SK-N-SH (cell line): Measurements from ENCODE around the gene SLC25A38. TPM values are rescaled to one million over a fixed set of nuclear protein-coding genes. Genes with fewer than 3 reads are reported as not detected.

ENCODE experiments used
- CTCF ChIA-PET: fragments of 300-600, 350-600 bp; formaldehyde crosslinking; extraction: SDS; loops from one replicate; lab custom pipeline; 2021; lab: Yijun Ruan, JAX
- POLR2A ChIA-PET: fragments of 350-600 bp; sonication (Branson Sonifier 250); formaldehyde crosslinking; extraction: SDS; loops from one replicate; lab custom pipeline; 2020; ENCODE audit warnings: antibody characterized with exemption, inconsistent platforms; lab: Yijun Ruan, JAX
- DNase-seq: peaks from one replicate; pipeline ENCODE4 v3.0.0; 2012
- H2AFZ ChIP-seq: fragments of 200-600 bp; sonication (generic); 2 replicates; pipeline ENCODE4 v1.8.1; 2016; ENCODE audit warnings: antibody characterized with exemption, mild to moderate bottlenecking, low read depth
- H3F3A ChIP-seq: fragments of 200-600 bp; sonication (generic); replicated peaks from 2 replicates; pipeline ENCODE3; 2016; ENCODE audit warnings: antibody characterized with exemption, mild to moderate bottlenecking; ENCODE audit not compliant: insufficient read depth
- H3K27ac ChIP-seq, 2 experiments: fragments of 200-500 bp in 1 of 2; fragments of 200-600 bp in 1 of 2; sonication (Bioruptor generic) in 1 of 2; sonication (generic), shearing (Covaris generic) in 1 of 2; 2 replicates each; pipeline versions ENCODE4 v1.5.1 to v1.6.1; 2014 to 2016; ENCODE audit warnings: low read depth in 2 of 2, inconsistent platforms in 1 of 2, low read length in 1 of 2, mild to moderate bottlenecking in 1 of 2, mixed read lengths in 1 of 2
- H3K27me3 ChIP-seq: fragments of 200-600 bp; sonication (generic), shearing (Covaris generic); 2 replicates; pipeline ENCODE4 v1.6.1; 2016; ENCODE audit warnings: mixed run types; ENCODE audit not compliant: insufficient read depth
- H3K36me3 ChIP-seq, 2 experiments: fragments of 200-500 bp in 1 of 2; fragments of 200-600 bp in 1 of 2; sonication (Bioruptor generic) in 1 of 2; sonication (generic) in 1 of 2; replicated peaks in 1 of 2; 2 replicates each; pipeline versions ENCODE3 to v1.5.1; 2014 to 2016; ENCODE audit warnings: low read length in 1 of 2, mild to moderate bottlenecking in 1 of 2; ENCODE audit not compliant: insufficient read depth in 2 of 2, control insufficient read depth in 1 of 2
- H3K4me1 ChIP-seq, 2 experiments: fragments of 200-500 bp in 1 of 2; fragments of 200-600 bp in 1 of 2; sonication (Bioruptor generic) in 1 of 2; sonication (generic), shearing (Covaris generic) in 1 of 2; 2 replicates each; pipeline versions ENCODE4 v1.5.1 to v1.6.1; 2014 to 2016; ENCODE audit warnings: low read depth in 1 of 2, low read length in 1 of 2, mixed run types in 1 of 2; ENCODE audit not compliant: insufficient read depth in 2 of 2, control insufficient read depth in 1 of 2
- H3K4me2 ChIP-seq: fragments of 200-600 bp; sonication (generic), shearing (Covaris generic); 2 replicates; pipeline ENCODE4 v1.6.1; 2017; ENCODE audit warnings: mixed run types
- H3K4me3 ChIP-seq, 2 experiments: fragments of 200-500 bp in 1 of 2; fragments of 200-600 bp in 1 of 2; sonication (Bioruptor generic) in 1 of 2; sonication (generic), shearing (Covaris generic) in 1 of 2; 2 replicates each; pipeline versions ENCODE4 v1.5.1 to v1.8.1; 2014 to 2016; ENCODE audit warnings: low read depth in 2 of 2, inconsistent platforms in 1 of 2, low read length in 1 of 2, mild to moderate bottlenecking in 1 of 2, mixed read lengths in 1 of 2, moderate library complexity in 1 of 2
- H3K79me2 ChIP-seq: fragments of 200-600 bp; sonication (generic); 2 replicates; pipeline ENCODE4 v1.8.1; 2017; ENCODE audit warnings: mild to moderate bottlenecking; ENCODE audit not compliant: insufficient read depth
- H3K9ac ChIP-seq: fragments of 200-600 bp; sonication (generic); 2 replicates; pipeline ENCODE4 v1.6.1; 2017; ENCODE audit warnings: mixed run types
- H3K9me2 ChIP-seq: fragments of 200-600 bp; sonication (generic); 2 replicates; pipeline ENCODE4 v1.6.1; 2017; ENCODE audit warnings: mixed run types
- H3K9me3 ChIP-seq: fragments of 200-600 bp; sonication (generic); 2 replicates; pipeline ENCODE4 v1.6.1; 2017; ENCODE audit warnings: mixed run types, mild to moderate bottlenecking, moderate library complexity
- H4K20me1 ChIP-seq: fragments of 200-600 bp; sonication (generic); 2 replicates; pipeline ENCODE4 v1.6.1; 2017; ENCODE audit warnings: mild to moderate bottlenecking, mixed run types; ENCODE audit not compliant: insufficient read depth
- CTCF ChIP-seq: fragments of 200-600 bp; sonication (generic); IDR thresholded peaks from 2 replicates; pipeline ENCODE4 v1.6.1; 2017; ENCODE audit warnings: antibody characterized with exemption, mild to moderate bottlenecking, moderate library complexity
- ELF1 ChIP-seq: IDR thresholded peaks from 2 replicates; pipeline ENCODE4 v1.4.0; 2012
- EP300 ChIP-seq, 2 experiments: IDR thresholded peaks; 2 replicates each; pipeline versions ENCODE4 v1.4.0 to v1.6.1; 2012; ENCODE audit warnings: borderline replicate concordance in 1 of 2, low read depth in 1 of 2, low read length in 1 of 2
- EZH2phosphoT487 ChIP-seq: fragments of 200-600 bp; sonication (generic); IDR thresholded peaks from 2 replicates; pipeline ENCODE4 v1.6.1; 2017; ENCODE audit warnings: low read depth, mixed run types, mild to moderate bottlenecking, antibody characterized with exemption, moderate library complexity, borderline replicate concordance
- FOXJ3 ChIP-seq: sonication (generic); formaldehyde crosslinking; IDR thresholded peaks from 2 replicates; pipeline ENCODE4 v1.5.1; 2020; ENCODE audit warnings: mild to moderate bottlenecking, missing genetic modification reagents
- FOXM1 ChIP-seq: IDR thresholded peaks from 2 replicates; pipeline ENCODE4 v1.4.0; 2012; ENCODE audit warnings: low read depth, mild to moderate bottlenecking
- IRF3 ChIP-seq: fragments of 150-350 bp; IDR thresholded peaks from 2 replicates; pipeline ENCODE4 v1.6.1; 2016; ENCODE audit warnings: mild to moderate bottlenecking, low read depth, low read length
- JUND ChIP-seq: IDR thresholded peaks from 2 replicates; pipeline ENCODE4 v1.4.0; 2012
- MAX ChIP-seq: IDR thresholded peaks from 2 replicates; pipeline ENCODE4 v1.4.0; 2012; ENCODE audit warnings: low read depth
- MEF2A ChIP-seq: IDR thresholded peaks from 2 replicates; pipeline ENCODE4 v1.4.0; 2012; ENCODE audit warnings: low read depth, borderline replicate concordance
- MXI1 ChIP-seq: IDR thresholded peaks from 2 replicates; pipeline ENCODE4 v1.6.1; 2012; ENCODE audit warnings: mild to moderate bottlenecking, low read depth, low read length, improper control_type of control experiment
- NFIC ChIP-seq: IDR thresholded peaks from 2 replicates; pipeline ENCODE4 v1.4.0; 2012; ENCODE audit warnings: borderline replicate concordance
- NRF1 ChIP-seq: IDR thresholded peaks from 2 replicates; pipeline ENCODE4 v1.6.1; 2012; ENCODE audit warnings: low read depth, mild to moderate bottlenecking, low read length
- PBX3 ChIP-seq: IDR thresholded peaks from 2 replicates; pipeline ENCODE4; 2012
- POLR2AphosphoS5 ChIP-seq: IDR thresholded peaks from 2 replicates; pipeline ENCODE4 v1.6.1; 2012; ENCODE audit warnings: low read depth, low read length
- RAD21 ChIP-seq: IDR thresholded peaks from 2 replicates; pipeline ENCODE4 v1.6.1; 2012; ENCODE audit warnings: mild to moderate bottlenecking, low read length
- RCOR1 ChIP-seq: fragments of 150-350 bp; IDR thresholded peaks from 2 replicates; pipeline ENCODE4 v1.6.1; 2017; ENCODE audit warnings: antibody characterized with exemption, low read length
- RFX5 ChIP-seq: IDR thresholded peaks from 2 replicates; pipeline ENCODE4 v1.6.1; 2012; ENCODE audit warnings: mild to moderate bottlenecking, improper control_type of control experiment, low read length
- RXRA ChIP-seq: IDR thresholded peaks from 2 replicates; pipeline ENCODE4 v1.4.0; 2012; ENCODE audit warnings: low read depth, mild to moderate bottlenecking, borderline replicate concordance
- SIN3A ChIP-seq: IDR thresholded peaks from 2 replicates; pipeline ENCODE4 v1.6.1; 2012; ENCODE audit warnings: low read depth, mild to moderate bottlenecking, low read length, moderate library complexity, borderline replicate concordance
- SMC3 ChIP-seq: IDR thresholded peaks from 2 replicates; pipeline ENCODE4 v1.6.1; 2012; ENCODE audit warnings: low read depth, low read length, improper control_type of control experiment
- TCF12 ChIP-seq: IDR thresholded peaks from 2 replicates; pipeline ENCODE4 v1.4.0; 2012
- TEAD4 ChIP-seq: IDR thresholded peaks from 2 replicates; pipeline ENCODE4 v1.4.0; 2012; ENCODE audit warnings: mild to moderate bottlenecking, borderline replicate concordance; ENCODE audit not compliant: insufficient read depth
- USF2 ChIP-seq: fragments of 150-350 bp; IDR thresholded peaks from 2 replicates; pipeline ENCODE4 v1.6.1; 2017; ENCODE audit warnings: antibody characterized with exemption, low read length, low read depth, borderline replicate concordance
- YY1 ChIP-seq: IDR thresholded peaks from 2 replicates; pipeline ENCODE4 v1.4.0; 2012; ENCODE audit warnings: low read depth, mild to moderate bottlenecking
- ZBTB33 ChIP-seq: IDR thresholded peaks from 2 replicates; pipeline ENCODE4 v1.4.0; 2012; ENCODE audit warnings: low read depth, borderline replicate concordance
- WGBS: methylation state at CpG from one replicate; pipeline ENCODE4 v1.1.6; 2017; ENCODE audit warnings: low lambda C conversion rate; 5-methylcytosine and 5-hydroxymethylcytosine counted together
- polyA plus RNA-seq, 3 experiments: library from polyadenylated mRNA; depleted of rRNA; stranded (reverse); fragments of >200 nt; gene quantifications; 2 replicates each; pipeline ENCODE4 v1.2.3, GENCODE V29; 2012

Gene SLC25A38
- polyA plus RNA-seq, 1 of the 3 experiments (the other 2 are of a cell fraction): 34.9 TPM

- DNase-seq: peak; percentile 92
- Histone ChIP-seq H3K9me3 (no peaks in the 10 kb centered on the region), H3K27me3 (no peaks in the 10 kb centered on the region), H3K79me2 (peaks cover 50% of the 10 kb centered on the region), H3K36me3 (peaks cover 37 to 42% of the 10 kb centered on the region in 2 experiments), H3K9me2 (no peaks in the 10 kb centered on the region), H3F3A (peaks cover 48% of the 10 kb centered on the region), H3K27ac (peak within 1 kb of the TSS; percentile 73 to 90), H3K4me3 (peak within 1 kb of the TSS; percentile 73 to 88), H3K9ac (peak within 1 kb of the TSS; percentile 89), H3K4me2 (peak within 1 kb of the TSS; percentile 76), H3K4me1 (peaks cover 9 to 25% of the 10 kb centered on the region in 2 experiments), H4K20me1 (peaks cover 40% of the 10 kb centered on the region), H2AFZ (peak within 1 kb of the TSS; percentile 83)
- under 1% methylated on average over 42 of the region's 63 CpGs for WGBS
- ChIA-PET POLR2A (interaction anchor here (0.7 to 2.5 kb wide), 7 partner anchors 8 to 29 kb away, joined by 3 to 11 read pairs (median 4); no protein-coding TSS in a partner anchor), CTCF (interaction anchor here (0.6 to 2.2 kb wide), 12 partner anchors 10 to 903 kb away, joined by 3 to 10 read pairs (median 4); partner anchors contain the start of gene EIF1B)
- TF ChIP-seq TEAD4 (no peak), IRF3 (no peak; the same call in 1 of the 2 replicates), SIN3A (no peak), TCF12 (no peak), JUND (no peak), POLR2AphosphoS5 (peak; percentile 99), RXRA (no peak), USF2 (no peak), PBX3 (no peak; the same call in 1 of the 2 replicates), EZH2phosphoT487 (no peak), FOXM1 (no peak), ELF1 (peak; percentile 76), ZBTB33 (no peak), RCOR1 (no peak), SMC3 (no peak), MXI1 (peak; percentile 96), NRF1 (peak; percentile 55; the same call in 1 of the 2 replicates), EP300 (IDR thresholded peaks at IDR 0.05; ENCODE audit: borderline replicate concordance in 1 of 2, low read depth in 1 of 2, low read length in 1 of 2) (no peak), YY1 (peak; percentile 74; the same call in 1 of the 2 replicates), FOXJ3 (CRISPR knock-in tag) (no peak), MAX (peak; percentile 98), MEF2A (0 out of 2 replicates have a peak, but pooled peaks have one; percentile 11), CTCF (peak; percentile 37), RFX5 (peak; percentile 71; the same call in 1 of the 2 replicates), RAD21 (peak; percentile 41), NFIC (no peak)
Observed at GRCh38 chr3:39406368-39407258, 23.4 kb downstream of the SLC25A38 start, which contains the start of gene RPSA. Gene RPSA (plus strand): TSS chr3:39406720. CDS start chr3:39407654, 934 bp downstream.
